Fibroblast of mammary gland (primary cell): ENCODE results near the gene IGFBPL1.
A peak's percentile ranks its signal among the peaks of the same experiment; 100 is the strongest.

ENCODE experiments used
- DNase-seq: peaks from one replicate; pipeline ENCODE4 v3.0.0-alpha.2; 2010; ENCODE audit warnings: low read depth
- H3K4me3 ChIP-seq: 2 replicates; pipeline ENCODE4 v1.5.1; 2011; ENCODE audit warnings: low read depth, mild to moderate bottlenecking, low read length, moderate library complexity; ENCODE audit not compliant: control insufficient read depth
- TF ChIP-seq, protein P1 (sequence below): conservative IDR thresholded peaks from 2 replicates; pipeline ENCODE4 v1.5.1; 2011; ENCODE audit warnings: low read depth, low read length, inconsistent platforms; ENCODE audit not compliant: control insufficient read depth, insufficient read depth

The IGFBPL1 gene

DNA sequence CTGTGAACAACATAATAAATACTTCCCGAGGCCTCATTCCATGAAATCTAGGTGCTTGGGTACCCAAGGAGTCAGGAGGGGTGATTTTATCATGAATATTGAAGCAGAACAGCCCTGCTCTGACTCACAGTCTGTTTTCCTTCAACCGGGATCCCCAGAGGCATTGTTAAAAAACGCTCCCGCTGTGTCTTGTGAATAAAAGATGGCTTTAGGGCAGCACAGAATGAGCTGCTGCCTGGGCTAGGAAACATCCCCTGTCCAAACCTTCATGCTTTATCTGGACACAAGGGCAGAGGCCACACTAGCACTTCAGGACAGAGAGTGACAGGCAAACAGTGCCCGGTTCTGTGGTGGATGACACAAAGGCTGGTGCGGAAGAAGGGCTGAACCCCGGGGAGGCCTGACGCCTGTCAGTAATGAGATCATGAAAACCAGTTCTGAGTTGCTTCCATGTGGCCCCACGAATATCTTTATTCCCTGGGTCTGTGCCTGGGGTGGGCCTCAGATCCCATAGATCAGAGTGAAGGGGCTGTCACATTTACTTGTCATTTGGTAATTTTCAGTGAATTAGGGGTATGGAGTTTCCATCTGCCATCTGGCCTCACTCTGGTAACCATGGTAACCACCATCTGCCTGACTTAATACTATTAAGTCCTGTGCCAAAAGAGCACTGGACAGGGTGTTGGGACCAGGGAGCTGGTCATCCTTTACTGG is 2.6 kb downstream of the IGFBPL1 start:
- TF ChIP-seq, protein P1, sequence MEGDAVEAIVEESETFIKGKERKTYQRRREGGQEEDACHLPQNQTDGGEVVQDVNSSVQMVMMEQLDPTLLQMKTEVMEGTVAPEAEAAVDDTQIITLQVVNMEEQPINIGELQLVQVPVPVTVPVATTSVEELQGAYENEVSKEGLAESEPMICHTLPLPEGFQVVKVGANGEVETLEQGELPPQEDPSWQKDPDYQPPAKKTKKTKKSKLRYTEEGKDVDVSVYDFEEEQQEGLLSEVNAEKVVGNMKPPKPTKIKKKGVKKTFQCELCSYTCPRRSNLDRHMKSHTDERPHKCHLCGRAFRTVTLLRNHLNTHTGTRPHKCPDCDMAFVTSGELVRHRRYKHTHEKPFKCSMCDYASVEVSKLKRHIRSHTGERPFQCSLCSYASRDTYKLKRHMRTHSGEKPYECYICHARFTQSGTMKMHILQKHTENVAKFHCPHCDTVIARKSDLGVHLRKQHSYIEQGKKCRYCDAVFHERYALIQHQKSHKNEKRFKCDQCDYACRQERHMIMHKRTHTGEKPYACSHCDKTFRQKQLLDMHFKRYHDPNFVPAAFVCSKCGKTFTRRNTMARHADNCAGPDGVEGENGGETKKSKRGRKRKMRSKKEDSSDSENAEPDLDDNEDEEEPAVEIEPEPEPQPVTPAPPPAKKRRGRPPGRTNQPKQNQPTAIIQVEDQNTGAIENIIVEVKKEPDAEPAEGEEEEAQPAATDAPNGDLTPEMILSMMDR: no peak
- H3K4me3 ChIP-seq: no peak overlapping the region
- no peak for DNase-seq

DNA sequence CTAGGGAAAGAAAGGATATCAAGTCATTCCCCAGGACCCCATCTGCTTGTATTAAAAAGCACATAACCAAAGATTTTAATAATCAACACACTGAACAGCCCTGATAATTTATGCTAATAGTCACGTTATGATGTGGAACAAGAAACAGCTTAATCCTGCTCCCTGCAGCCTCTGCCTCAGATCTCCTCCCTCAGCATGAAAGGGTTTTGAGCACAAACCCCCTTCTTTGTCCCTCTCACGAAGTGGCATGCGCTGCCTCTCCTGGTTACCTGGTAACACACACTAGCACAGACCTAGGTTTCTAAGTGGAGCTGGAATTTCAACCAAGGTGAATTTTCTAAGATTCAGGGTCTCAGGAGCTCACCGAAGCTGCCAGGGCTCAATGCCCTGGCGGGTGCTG is 5.1 kb downstream of the IGFBPL1 start:
- DNase-seq: no peak
- H3K4me3 ChIP-seq: no peak overlapping the region
- TF ChIP-seq, protein P1: no peak

DNA sequence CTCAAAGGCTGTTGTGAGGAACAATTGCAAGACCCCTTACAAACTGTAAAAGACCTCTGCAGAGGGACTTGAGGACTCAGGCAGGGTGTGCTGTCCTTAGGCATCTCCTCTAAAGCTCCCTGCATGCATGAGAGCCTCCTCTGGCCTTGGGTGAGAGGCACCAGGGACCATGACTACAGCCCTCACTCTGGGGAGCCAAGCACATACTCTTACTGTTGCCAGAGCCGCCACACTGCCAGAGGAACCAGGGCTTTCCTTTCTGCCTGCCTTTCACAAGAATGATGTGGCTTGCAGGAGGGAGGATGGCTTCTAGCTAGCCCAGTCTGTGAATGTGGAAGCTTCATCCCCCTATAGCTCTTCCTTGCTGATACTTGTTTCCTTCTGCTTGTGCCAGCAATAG is 5.9 kb downstream of the IGFBPL1 start:
- no peak for DNase-seq
- TF ChIP-seq, protein P1: no peak

DNA sequence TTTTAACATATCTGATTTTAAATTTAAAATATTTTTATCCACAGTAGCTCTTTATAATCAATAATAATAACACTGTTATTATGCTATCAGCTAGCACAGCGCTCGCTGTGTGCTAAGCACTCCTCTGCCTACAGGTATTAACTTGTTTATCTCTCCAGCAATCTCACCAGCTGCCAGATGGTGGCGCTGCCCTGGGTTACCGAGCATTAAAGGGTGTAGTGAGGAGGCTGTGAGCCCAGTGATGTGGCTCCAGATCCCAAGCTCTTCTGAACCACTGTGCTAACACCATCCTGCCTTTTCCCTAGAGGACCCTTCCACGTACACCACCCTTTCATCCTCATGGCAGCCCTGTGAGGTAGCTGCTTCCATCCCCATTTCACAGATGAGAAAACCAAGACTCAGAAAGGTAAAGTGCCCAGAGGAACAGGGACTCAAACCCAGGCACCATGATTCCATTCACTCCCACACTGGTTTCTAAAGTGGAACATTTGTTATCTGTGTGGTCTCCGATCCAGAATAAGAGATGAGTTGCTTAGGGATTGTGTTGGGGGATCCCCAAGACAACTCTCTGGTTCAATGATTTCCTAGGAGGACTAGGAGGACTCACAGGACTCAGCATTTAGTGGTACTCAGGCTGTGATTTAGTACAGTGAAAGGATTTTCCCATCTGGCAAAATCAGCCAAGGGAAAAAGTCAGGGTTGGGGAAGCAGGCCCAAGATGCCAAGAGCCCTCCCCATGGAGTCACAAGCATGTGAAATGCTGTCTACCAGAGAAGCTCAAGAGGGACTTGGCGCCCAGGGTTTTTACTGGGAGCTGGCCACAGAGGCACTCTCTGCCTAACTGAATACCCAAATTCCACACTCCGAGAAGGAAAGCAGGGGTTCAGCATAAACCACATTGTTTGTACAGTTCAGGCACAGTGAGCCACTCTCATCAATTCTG is 7.0 kb downstream of the IGFBPL1 start:
- TF ChIP-seq, protein P1: peak; percentile 62
- peak; percentile 13 for DNase-seq
- no peak overlapping the region for H3K4me3 ChIP-seq

More for the DNA sequence above, 5.9 kb downstream of the IGFBPL1 start:
- H3K4me3 ChIP-seq: no peak overlapping the region

DNA sequence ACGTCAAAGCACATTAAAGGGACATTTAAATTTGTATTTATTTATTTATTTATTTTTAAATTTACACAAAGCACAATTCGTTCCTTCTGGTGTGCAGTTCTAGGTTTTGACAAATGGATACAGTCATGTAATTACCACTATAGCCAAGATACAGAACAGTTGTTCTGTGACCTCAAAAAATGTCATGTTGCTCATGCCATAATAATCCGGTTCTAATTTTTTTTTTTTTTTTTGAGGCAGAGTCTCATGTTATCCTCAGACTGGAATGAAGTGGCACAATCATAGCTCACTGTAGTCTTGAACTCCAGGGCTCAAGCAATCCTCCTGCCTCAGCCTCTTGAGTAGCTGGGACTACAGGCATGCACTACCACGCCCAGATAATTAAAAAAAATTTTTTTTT is 7.8 kb downstream of the IGFBPL1 start:
- TF ChIP-seq, protein P1: no peak
- no peak for DNase-seq
- H3K4me3 ChIP-seq: no peak overlapping the region

DNA sequence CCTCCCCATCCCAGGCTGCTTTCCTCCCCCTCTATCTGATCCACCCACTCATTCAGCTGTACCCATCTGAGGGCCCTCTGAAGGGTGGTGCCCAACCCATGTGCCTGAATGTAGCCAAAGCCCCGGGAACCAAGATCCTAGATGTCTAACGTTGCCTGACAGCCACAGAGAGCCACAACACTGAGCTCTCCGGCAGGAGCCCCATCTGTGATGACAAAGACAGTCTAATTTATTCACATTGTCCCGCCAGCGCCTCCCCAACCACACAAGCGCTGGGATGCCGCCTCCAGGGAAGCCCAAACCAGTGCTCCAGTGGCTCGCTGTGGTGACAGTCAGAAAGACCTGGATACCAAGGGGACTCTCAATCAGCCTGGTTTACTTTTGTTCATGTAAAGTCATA is 8.4 kb downstream of the IGFBPL1 start:
- TF ChIP-seq, protein P1: no peak
- H3K4me3 ChIP-seq: no peak overlapping the region
- DNase-seq: no peak
